GM23338 (cell line): ENCODE measurements around the gene PHYKPL. TPM values are rescaled to one million over a fixed set of nuclear protein-coding genes. Genes with fewer than 3 reads are reported as not detected.

Experiments
- ATAC-seq: fragments of 200-7000 bp; cut with Tn5 transposase; 3 replicates; pipeline ENCODE4 v1.9.1; 2020
- DNase-seq: peaks from one replicate; pipeline ENCODE4 v3.0.0-alpha.2; 2015; ENCODE audit warnings: low spot score
- H2AFZ ChIP-seq: fragments of 200-600 bp; sonication (generic); 2 replicates; pipeline ENCODE4 v1.8.0; 2016; ENCODE audit warnings: antibody characterized with exemption, mild to moderate bottlenecking, moderate library complexity
- H3F3A ChIP-seq: fragments of 200-600 bp; sonication (generic); replicated peaks from 2 replicates; pipeline ENCODE4 v1.8.0; 2017; ENCODE audit warnings: antibody characterized with exemption, mixed run types, low read depth
- H3K27ac ChIP-seq: fragments of 200-600 bp; sonication (generic); 2 replicates; pipeline ENCODE4 v1.6.1; 2016; ENCODE audit warnings: low read depth
- H3K27me3 ChIP-seq: fragments of 200-600 bp; sonication (generic); 2 replicates; pipeline ENCODE4 v1.8.0; 2016; ENCODE audit warnings: mild to moderate bottlenecking, mixed run types, moderate library complexity; ENCODE audit not compliant: insufficient read depth
- H3K36me3 ChIP-seq: fragments of 200-600 bp; sonication (generic); 2 replicates; pipeline ENCODE4 v1.8.0; 2016; ENCODE audit warnings: mild to moderate bottlenecking; ENCODE audit not compliant: insufficient read depth
- H3K4me1 ChIP-seq: fragments of 200-600 bp; sonication (generic); 2 replicates; pipeline ENCODE4 v1.8.0; 2016; ENCODE audit warnings: mild to moderate bottlenecking, moderate library complexity; ENCODE audit not compliant: insufficient read depth
- H3K4me2 ChIP-seq: fragments of 200-600 bp; sonication (generic); 2 replicates; pipeline ENCODE4 v1.7.1; 2017; ENCODE audit warnings: mixed run types
- H3K4me3 ChIP-seq: fragments of 200-600 bp; sonication (generic); 2 replicates; pipeline ENCODE4 v1.6.1; 2016; ENCODE audit warnings: mixed run types
- H3K79me2 ChIP-seq: fragments of 200-600 bp; sonication (generic); replicated peaks from 2 replicates; pipeline ENCODE4 v1.8.0; 2017; ENCODE audit warnings: mild to moderate bottlenecking; ENCODE audit not compliant: insufficient read depth
- H3K9me2 ChIP-seq: fragments of 200-600 bp; sonication (generic); 2 replicates; pipeline ENCODE4 v1.8.0; 2017; ENCODE audit not compliant: insufficient read depth
- H4K20me1 ChIP-seq: fragments of 200-600 bp; sonication (generic); replicated peaks from 2 replicates; pipeline ENCODE4 v1.8.0; 2017; ENCODE audit warnings: mild to moderate bottlenecking; ENCODE audit not compliant: insufficient read depth
- H3K27ac Mint-ChIP-seq: 2 replicates; pipeline ENCODE4 v1.8.0; 2020; ENCODE audit warnings: inconsistent platforms, mild to moderate bottlenecking, moderate library complexity, mixed read lengths
- H3K27me3 Mint-ChIP-seq: 3 replicates; pipeline ENCODE4 v1.8.0; 2022; ENCODE audit warnings: low read depth, mild to moderate bottlenecking, moderate library complexity, mixed read lengths, inconsistent platforms; ENCODE audit not compliant: insufficient read depth, poor library complexity
- H3K36me3 Mint-ChIP-seq: 3 replicates; pipeline ENCODE4 v1.8.0; 2021; ENCODE audit warnings: low read depth, mild to moderate bottlenecking, inconsistent platforms, moderate library complexity, mixed read lengths
- H3K4me1 Mint-ChIP-seq: 3 replicates; pipeline ENCODE4 v1.8.0; 2020; ENCODE audit warnings: mild to moderate bottlenecking, inconsistent platforms, mixed read lengths
- H3K4me3 Mint-ChIP-seq: 3 replicates; pipeline ENCODE4 v1.8.0; 2021; ENCODE audit warnings: moderate library complexity, mild to moderate bottlenecking, inconsistent platforms, mixed read lengths
- H3K9me3 Mint-ChIP-seq: 3 replicates; pipeline ENCODE4 v1.8.0; 2020; ENCODE audit warnings: moderate library complexity, mild to moderate bottlenecking, inconsistent platforms, mixed read lengths
- CREB1 ChIP-seq: fragments of 250-450 bp; sonication (Bioruptor Pico); IDR thresholded peaks from 2 replicates; pipeline ENCODE4 v1.5.0; 2020; ENCODE audit warnings: low read depth, mild to moderate bottlenecking, moderate library complexity
- CTCF ChIP-seq, 2 experiments: fragments of 200-600 bp in 1 of 2; sonication (generic) in 1 of 2; conservative IDR thresholded peaks; 2 replicates each; pipeline versions ENCODE4 v1.5.1 to v1.6.1; 2016 to 2017; ENCODE audit warnings: antibody characterized with exemption in 2 of 2, low read depth in 2 of 2, mild to moderate bottlenecking in 2 of 2, moderate library complexity in 1 of 2
- EZH2 ChIP-seq: fragments of 200-600 bp; sonication (generic); IDR thresholded peaks from one replicate; pipeline ENCODE4 v1.8.0; 2017; ENCODE audit warnings: antibody characterized with exemption, mild to moderate bottlenecking, low read depth; ENCODE audit not compliant: unreplicated experiment
- JUNB ChIP-seq: IDR thresholded peaks from one replicate; pipeline ENCODE4 v1.6.1; 2016; ENCODE audit warnings: antibody characterized with exemption; ENCODE audit not compliant: unreplicated experiment
- NANOG ChIP-seq: IDR thresholded peaks from 2 replicates; pipeline ENCODE4 v1.6.1; 2016; ENCODE audit warnings: antibody characterized with exemption, borderline replicate concordance
- POLR2AphosphoS5 ChIP-seq: IDR thresholded peaks from 2 replicates; pipeline ENCODE4 v1.6.1; 2016; ENCODE audit warnings: antibody characterized with exemption, low read depth
- STAT1 ChIP-seq: IDR thresholded peaks from one replicate; pipeline ENCODE4 v1.6.1; 2016; ENCODE audit warnings: antibody characterized with exemption; ENCODE audit not compliant: unreplicated experiment
- ZNF114 ChIP-seq: fragments of 250-450 bp; sonication (Bioruptor Pico); IDR thresholded peaks from 2 replicates; pipeline ENCODE4 v1.5.0; 2020; ENCODE audit warnings: mild to moderate bottlenecking, moderate library complexity
- ZNF331 ChIP-seq: fragments of 250-450 bp; sonication (Bioruptor Pico); IDR thresholded peaks from 2 replicates; pipeline ENCODE4 v1.5.0; 2020; ENCODE audit warnings: low read depth, mild to moderate bottlenecking, moderate library complexity
- ZNF462 ChIP-seq: fragments of 250-450 bp; sonication (Bioruptor Pico); IDR thresholded peaks from 2 replicates; pipeline ENCODE4 v1.5.0; 2020; ENCODE audit warnings: mild to moderate bottlenecking, moderate library complexity
- polyA plus RNA-seq: library from polyadenylated mRNA; unstranded; fragments of >200 nt; fragmentation: Nextera tagmentation; extraction: Ambion mirVana; gene quantifications from 2 replicates; pipeline ENCODE4 v1.2.1, GENCODE V29; 2016
- total RNA-seq: library from RNA; depleted of rRNA; stranded (reverse); fragments of >200 nt; shearing (Covaris generic); gene quantifications from 2 replicates; pipeline ENCODE4 v1.2.3, GENCODE V29; 2014
- TF ChIP-seq, protein P1 (sequence below): IDR thresholded peaks from one replicate; pipeline ENCODE4 v1.6.1; 2018; ENCODE audit warnings: antibody characterized with exemption; ENCODE audit not compliant: unreplicated experiment

The PHYKPL gene
- total and polyA plus RNA-seq, 2 experiments from 2014 or later, result 15.9 to 20.8 TPM

DNA sequence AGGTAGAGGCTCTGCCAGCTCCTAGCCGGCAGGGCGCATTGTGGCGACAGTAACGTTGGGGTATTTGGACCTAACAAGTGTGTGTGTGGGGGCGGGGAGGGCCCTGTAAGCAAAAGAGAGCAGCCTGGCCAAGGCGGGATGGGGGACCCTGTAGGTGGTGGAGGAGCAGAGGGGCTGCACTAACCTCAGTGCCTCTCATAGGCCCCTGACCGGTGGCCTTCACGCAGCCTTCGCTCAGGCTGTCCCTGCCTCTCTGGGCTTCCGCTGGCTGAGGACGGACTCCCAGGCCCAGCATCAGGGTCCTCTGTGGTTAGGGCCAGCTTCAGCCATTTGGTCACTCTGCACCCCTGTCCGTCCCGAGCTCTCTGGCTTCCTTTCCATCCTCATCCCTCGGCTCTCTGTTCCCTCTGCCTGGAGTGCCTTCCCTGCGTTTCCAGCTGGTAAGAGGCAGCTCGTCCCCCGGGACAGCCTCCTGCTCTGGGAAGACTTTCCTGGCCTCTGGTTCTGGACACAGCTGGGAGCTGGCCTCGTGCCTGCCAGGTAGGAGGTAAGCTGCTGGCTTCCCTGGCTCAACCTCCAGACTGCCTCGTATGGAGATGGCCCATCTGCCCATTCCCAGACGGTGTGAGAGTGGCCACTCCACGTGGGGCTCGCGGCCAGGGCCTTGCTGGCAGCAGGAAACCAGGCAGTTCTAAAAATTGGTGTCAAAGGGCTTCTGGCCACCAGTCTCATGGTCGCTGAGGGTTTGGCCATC lies 39.3 kb upstream of the PHYKPL start (continued):
- TF ChIP-seq CTCF (conservative IDR thresholded peaks at IDR 0.05; ENCODE audit: low read depth in 2 of 2), result no peak
- TF ChIP-seq NANOG, result no peak

DNA sequence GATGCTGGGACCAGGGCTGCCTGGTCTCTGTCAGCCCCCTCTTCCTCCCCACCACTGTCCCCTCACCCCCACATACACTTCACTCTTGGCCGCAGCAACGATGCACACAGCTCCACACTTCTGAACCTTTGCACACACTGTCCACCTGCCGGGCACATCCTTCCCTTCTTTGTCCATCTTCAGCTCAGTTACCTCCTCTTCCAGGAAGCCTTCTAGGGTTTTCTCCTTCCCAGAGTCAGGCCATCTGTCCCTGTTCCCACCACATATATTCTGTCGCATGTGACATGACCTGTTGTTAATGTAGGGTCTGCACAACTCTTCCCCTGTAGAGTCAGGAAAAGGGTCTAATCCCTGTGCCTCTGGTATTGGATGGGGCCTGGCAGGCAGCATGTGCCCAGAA lies 38.6 kb upstream of the PHYKPL start:
- Histone ChIP-seq H3K4me1 (no peaks in the 10 kb centered on the region), H3K27me3 (no peaks in the 10 kb centered on the region), H3K9me2 (no peaks in the 10 kb centered on the region), H3K4me2 (no peak overlapping the region), H3K27ac (no peak overlapping the region), H3F3A (no peaks in the 10 kb centered on the region), H2AFZ (no peak overlapping the region), H3K79me2 (no peaks in the 10 kb centered on the region), H3K4me3 (no peak overlapping the region), H4K20me1 (no peaks in the 10 kb centered on the region), H3K36me3 (no peaks in the 10 kb centered on the region)
- DNase-seq (no peak), ATAC-seq (no peak)
- H3K36me3 Mint-ChIP-seq, result no peaks in the 10 kb centered on the region; the same call in 2 of the 3 replicates
- no peaks in the 10 kb centered on the region; the same call in 2 of the 3 replicates for H3K4me1 Mint-ChIP-seq
- H3K27me3 Mint-ChIP-seq, result peaks cover 17% of the 10 kb centered on the region
- H3K4me3 Mint-ChIP-seq, result no peak overlapping the region
- H3K27ac Mint-ChIP-seq, result no peak overlapping the region
- H3K9me3 Mint-ChIP-seq, result no peaks in the 10 kb centered on the region; the same call in 2 of the 3 replicates
- TF ChIP-seq CREB1, result no peak
- no peak for TF ChIP-seq POLR2AphosphoS5
- no peak for TF ChIP-seq ZNF331 (CRISPR knock-in tag)
- no peak for TF ChIP-seq EZH2
- TF ChIP-seq CTCF (conservative IDR thresholded peaks at IDR 0.05; ENCODE audit: low read depth in 2 of 2), result no peak
- TF ChIP-seq, protein P1, sequence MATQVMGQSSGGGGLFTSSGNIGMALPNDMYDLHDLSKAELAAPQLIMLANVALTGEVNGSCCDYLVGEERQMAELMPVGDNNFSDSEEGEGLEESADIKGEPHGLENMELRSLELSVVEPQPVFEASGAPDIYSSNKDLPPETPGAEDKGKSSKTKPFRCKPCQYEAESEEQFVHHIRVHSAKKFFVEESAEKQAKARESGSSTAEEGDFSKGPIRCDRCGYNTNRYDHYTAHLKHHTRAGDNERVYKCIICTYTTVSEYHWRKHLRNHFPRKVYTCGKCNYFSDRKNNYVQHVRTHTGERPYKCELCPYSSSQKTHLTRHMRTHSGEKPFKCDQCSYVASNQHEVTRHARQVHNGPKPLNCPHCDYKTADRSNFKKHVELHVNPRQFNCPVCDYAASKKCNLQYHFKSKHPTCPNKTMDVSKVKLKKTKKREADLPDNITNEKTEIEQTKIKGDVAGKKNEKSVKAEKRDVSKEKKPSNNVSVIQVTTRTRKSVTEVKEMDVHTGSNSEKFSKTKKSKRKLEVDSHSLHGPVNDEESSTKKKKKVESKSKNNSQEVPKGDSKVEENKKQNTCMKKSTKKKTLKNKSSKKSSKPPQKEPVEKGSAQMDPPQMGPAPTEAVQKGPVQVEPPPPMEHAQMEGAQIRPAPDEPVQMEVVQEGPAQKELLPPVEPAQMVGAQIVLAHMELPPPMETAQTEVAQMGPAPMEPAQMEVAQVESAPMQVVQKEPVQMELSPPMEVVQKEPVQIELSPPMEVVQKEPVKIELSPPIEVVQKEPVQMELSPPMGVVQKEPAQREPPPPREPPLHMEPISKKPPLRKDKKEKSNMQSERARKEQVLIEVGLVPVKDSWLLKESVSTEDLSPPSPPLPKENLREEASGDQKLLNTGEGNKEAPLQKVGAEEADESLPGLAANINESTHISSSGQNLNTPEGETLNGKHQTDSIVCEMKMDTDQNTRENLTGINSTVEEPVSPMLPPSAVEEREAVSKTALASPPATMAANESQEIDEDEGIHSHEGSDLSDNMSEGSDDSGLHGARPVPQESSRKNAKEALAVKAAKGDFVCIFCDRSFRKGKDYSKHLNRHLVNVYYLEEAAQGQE, result no peak
- TF ChIP-seq ZNF462 (CRISPR knock-in tag), result no peak
- TF ChIP-seq STAT1, result no peak
- no peak for TF ChIP-seq JUNB
- no peak for TF ChIP-seq ZNF114 (CRISPR knock-in tag)
